ENCODE data around the gene SUMO3.
"Not testable (repeated sequence)": the region's sequence is repeated elsewhere in the genome, so short reads cannot be mapped to it uniquely, and the experiment has no call there.

Gene SUMO3

GRCh38 chr21:44846485-44847260 lies 28.8 kb upstream of the SUMO3 start:
- peak; percentile 42 for DNase-seq

DNA sequence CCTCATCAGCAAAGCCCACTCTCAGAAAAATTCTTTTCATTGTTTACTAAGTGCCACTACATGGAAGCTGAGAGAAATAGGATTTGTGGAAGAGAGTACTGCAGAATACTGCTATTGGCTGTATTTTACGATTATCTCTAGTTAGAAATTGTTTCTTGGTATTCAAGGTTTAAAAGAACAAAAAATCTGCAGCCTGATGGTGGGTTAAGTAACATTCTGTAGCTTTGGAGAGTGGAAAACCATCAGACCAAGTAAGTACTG lies 28.3 kb upstream of the SUMO3 start:
- DNase-seq = no peak

DNA sequence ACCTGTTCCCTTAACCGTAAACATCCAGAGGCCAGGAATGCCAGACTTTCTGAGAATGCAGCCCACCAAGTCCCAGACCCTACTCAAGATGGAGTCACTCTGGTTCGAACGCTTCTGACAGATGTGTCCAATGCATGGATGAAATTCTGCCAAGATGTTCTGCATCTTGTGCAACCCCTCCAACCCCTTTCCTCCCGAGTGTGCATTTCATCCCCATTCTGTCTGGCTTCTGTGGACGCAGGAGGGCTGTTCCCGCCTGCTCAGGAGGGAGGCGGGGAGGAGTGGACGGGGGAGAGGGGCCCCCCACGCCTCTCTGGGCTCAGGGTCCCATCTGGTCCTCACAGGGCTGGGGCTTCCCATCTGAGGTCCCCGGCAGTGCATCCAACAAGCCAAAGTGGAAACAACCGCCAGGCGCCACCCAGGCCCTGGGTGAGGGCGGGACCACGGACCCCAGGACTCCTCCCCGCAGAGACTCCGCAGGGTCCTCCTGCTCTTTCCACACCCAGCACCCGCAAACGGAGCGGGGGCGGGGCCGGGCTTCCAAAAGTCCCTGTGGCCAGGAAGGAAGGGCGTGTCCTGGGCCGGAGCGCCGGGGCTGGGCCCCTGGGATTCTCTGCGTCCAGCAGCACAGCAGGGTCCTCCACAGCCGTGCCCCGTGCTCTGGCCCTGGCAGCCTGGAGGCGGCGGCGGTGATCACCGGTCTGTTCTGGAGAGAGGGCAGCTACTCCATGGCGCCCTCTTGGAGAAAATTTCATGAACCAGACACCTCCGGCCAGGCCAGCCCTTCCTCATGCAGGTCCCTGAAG lies 27.8 kb upstream of the SUMO3 start:
- peak; percentile 47 for DNase-seq

GRCh38 chr21:44844256-44844655 lies 26.4 kb upstream of the SUMO3 start:
- DNase-seq = no peak

GRCh38 chr21:44842721-44843445 lies 25.0 kb upstream of the SUMO3 start:
- DNase-seq = no peak

DNA sequence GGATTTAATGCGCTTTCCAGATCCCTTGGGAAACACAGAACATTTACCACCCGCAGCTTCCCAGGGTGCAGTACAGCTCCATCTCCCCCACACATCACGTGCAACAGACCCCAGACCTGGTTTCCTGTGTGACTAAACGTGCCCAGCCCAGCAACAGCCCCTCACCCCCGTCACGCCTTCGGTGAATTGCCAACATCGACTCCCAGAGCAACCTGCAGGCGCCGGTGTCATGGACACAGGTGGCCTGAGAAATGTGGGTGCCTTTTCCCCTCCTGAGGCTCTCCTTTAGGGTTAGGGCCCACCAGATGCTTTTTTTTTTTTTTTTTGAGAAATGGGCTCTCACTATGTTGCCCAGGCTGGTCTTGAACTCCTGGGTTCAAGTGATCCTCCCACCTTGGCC lies 24.2 kb upstream of the SUMO3 start:
- DNase-seq = no peak

DNA sequence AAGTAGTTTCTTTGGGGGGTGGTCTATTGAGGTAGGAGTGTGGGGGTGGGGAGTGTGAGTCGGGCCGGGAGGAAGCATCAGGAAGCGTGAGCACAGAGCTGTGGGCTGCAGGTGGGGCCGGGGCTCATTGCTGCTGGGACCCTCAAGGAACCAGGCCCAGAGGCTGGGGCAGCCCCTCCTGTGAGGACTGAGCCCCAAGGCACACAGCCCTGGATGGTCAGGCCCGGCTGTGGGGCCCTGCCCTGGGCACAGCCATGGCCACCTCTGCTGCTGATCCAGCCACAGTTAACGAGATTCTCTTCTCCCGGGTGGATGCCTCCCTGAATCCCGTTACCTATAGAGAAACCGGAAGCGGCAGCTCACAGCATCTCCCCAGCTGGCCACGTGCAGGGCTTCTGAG lies 22.9 kb upstream of the SUMO3 start:
- no peak for DNase-seq

DNA sequence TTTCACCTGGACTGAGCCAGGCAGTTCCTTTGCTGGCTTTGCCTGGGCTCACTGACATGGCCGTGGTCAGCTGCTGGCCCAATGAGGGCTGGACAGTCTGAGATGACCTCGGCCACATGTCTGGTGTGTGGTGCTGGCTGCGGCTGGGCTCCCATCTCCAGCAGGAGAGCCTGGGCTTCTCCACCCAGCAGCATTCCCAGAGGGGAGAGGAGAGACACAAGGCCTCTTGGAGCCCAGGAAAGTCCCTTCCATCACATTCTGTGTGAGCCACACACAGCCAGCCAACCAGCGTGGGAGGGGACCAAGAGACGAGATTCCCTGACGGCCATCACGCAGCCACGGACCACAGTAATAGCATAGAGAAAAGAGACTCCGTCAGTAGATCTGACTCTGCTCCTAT lies 21.1 kb upstream of the SUMO3 start:
- no peak for DNase-seq

GRCh38 chr21:44838039-44838895 lies 20.4 kb upstream of the SUMO3 start:
- no peak for DNase-seq

DNA sequence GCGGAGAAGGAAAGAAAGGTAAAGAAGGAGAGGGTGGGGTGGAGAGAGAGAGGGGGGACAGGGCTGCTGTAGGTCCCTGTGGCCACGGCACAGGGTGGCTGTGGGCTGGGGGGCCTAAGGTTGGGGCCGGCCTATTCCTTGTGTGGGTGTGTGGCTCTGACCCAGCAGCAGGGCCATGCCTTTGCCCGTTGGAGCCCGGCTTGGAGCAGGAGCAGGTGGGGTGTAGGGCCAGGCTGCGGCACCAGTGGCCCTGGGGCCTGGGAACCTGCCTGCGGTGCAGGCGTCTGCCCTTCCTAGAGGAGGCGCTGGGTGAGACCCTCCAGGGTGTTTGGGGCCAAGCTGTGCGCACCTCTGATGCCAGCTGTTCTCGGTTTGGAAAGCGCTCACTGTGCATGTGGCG lies 19.7 kb upstream of the SUMO3 start:
- DNase-seq = no peak

DNA sequence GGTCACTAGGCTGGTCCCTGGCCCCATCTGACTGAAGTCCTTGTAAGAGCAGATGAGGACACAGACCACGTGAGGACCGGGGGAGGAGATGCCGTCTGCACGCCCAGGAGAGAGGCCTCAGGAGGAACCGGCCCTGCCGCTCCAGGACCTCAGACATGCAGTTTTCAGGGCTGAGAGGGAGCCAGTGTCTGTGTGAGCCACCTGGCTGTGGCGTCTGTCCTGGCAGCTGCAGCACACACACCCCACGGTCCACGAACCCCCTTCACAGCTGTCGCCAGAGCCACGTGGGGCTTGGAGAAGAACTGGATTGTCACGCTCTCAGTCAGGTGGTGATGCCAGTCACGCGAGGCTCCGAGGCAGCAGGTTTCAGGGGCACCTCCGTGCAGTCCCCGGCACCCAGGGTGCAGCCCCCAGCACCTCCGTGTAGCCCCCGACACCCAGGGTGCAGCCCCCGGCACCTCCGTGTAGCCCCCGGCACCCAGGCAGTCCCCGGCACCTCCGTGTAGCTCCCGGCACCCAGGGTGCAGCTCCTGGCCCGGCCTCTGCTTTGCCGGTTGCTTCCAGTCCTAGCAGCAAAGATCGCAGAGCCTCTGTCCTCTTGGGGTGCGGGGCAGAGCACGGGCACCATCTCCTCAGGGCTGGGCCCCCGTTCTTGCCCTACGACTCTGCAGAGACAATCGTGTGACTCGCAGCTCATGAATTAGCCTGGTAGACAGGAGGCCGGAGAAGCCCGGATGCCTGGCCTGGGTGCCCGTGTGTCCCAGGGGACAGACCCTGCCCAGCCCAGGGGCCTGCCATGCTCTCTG lies 19.0 kb upstream of the SUMO3 start:
- DNase-seq = peak; percentile 25

DNA sequence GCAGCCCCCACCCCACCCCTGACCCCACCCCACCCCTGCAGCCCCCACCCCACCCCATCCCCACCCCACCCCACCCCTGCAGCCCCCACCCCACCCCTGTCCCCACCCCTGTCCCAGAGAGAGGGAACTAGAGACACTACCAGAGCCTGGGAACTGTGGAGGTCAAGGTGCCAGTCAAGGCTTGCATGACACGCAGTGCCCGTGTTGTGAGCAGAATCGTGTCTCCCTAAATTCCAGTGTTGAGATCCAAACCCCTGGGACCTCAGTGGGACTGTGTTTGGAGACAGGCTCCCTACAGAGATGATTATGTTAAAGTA lies 18.4 kb upstream of the SUMO3 start:
- no peak for DNase-seq

DNA sequence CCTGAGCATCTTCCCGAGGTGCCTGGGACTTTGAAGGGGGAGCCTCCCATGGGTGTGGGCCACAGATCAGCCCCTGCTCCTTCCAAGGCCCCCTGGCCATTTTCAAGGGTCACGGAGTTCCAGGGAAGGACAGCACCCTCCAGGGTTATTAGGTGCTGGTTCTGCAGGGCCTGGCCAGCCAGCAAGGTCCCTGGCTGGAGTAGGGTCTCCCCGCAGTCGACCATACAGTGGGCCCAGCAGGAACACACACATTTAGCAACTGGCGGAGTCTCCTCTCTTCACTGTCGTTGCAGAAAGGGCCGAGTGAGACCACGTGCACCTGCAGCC lies 17.7 kb upstream of the SUMO3 start:
- no peak for DNase-seq

- DNase-seq = no peak
Measured at GRCh38 chr21:44834951-44835646, 17.2 kb upstream of the SUMO3 start.

DNA sequence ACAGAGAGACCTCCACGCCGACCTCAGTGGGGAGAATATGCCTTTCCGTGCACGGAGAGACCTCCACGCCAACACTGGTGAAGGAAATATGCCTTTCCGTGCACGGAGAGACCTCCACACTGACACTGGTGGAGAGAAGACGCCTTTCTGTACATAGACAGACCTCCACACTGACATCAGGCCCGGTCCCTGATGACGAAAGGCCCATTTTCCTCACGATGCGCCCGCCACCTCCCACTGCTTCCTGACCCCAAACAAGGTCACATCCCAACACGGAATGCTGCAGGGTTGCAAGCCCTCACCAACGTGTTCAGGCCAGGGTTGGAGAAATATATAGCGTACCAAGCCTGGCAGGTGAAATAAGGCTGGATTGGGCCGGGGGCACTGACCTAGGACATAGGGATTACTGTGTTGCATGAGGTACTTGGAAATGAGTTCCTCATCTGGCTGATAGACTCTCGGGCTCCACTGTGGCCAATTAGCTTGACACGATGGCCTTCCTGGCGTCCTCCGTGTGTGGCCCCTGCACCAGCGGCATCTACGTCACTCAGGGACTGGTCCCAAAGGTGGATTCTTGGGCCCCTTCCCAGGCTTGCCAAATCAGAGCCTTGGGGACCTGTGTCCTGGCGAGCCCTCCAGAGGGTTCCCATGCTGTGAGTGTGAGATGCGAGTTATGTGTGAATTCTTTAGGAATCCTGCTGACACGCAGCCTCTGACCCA lies 16.5 kb upstream of the SUMO3 start:
- no peak for DNase-seq

DNA sequence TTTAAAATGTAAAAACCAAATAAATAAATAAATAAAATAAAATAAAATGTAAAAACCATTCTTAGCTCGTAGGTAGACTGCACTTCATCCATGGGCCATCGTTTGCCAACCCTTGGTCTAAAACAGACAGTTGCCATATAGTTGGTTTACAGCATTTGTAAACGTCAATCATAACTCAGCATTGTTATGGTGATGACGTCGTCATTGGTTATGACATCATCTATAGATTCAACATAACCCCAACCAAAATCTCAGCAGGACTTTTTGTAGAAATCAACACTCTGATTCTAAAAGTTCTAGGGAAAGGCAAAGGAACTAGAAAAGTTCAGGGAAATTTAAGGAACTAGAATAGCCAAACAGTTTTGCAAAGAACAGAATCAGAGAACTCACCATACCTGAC lies 15.8 kb upstream of the SUMO3 start:
- DNase-seq = no peak

DNA sequence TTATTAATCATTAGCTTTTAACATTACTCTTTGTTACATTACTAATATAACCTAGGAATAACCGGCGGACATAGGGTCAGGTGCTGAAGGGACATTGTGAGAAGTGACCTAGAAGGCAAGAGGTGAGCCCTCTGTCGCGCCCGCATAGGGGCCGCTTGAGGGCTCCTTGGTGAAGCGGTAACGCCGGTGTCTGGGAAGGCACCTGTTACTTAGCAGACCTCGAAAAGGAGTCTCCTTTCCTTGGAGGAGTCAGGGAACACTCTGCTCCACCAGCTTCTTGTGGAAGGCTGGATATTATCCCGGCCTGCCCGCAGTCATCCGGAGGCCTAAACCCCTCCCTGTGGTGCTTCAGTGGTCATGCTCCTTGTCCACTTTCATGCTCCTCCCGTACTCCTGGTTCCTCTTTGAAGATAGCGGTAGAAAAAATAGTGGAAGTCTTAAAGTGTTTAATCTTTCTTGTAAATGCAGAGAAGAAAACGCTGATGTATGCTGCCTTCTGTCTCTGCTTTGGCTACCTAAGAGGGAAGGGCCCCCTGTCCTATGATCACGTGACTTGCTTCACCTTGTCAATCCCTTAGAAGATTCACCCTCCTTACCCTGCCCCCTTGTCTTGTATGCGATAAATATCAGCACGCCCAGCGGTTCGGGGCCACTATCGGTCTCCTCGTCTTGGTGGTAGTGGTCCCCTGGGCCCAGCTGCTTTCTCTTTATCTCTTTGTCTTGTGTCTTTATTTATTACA lies 14.8 kb upstream of the SUMO3 start:
- not testable (repeated sequence) for DNase-seq

GRCh38 chr21:44831227-44831860 lies 13.5 kb upstream of the SUMO3 start:
- no peak for DNase-seq

GRCh38 chr21:44829507-44830092 lies 11.7 kb upstream of the SUMO3 start:
- DNase-seq = no peak
